ENCODE measurements around the gene WFIKKN2. TPM values are rescaled to one million over a fixed set of nuclear protein-coding genes. Genes with fewer than 3 reads are reported as not detected.

The WFIKKN2 gene
- total RNA-seq, 2 experiments from 2014 or later = not detected

DNA sequence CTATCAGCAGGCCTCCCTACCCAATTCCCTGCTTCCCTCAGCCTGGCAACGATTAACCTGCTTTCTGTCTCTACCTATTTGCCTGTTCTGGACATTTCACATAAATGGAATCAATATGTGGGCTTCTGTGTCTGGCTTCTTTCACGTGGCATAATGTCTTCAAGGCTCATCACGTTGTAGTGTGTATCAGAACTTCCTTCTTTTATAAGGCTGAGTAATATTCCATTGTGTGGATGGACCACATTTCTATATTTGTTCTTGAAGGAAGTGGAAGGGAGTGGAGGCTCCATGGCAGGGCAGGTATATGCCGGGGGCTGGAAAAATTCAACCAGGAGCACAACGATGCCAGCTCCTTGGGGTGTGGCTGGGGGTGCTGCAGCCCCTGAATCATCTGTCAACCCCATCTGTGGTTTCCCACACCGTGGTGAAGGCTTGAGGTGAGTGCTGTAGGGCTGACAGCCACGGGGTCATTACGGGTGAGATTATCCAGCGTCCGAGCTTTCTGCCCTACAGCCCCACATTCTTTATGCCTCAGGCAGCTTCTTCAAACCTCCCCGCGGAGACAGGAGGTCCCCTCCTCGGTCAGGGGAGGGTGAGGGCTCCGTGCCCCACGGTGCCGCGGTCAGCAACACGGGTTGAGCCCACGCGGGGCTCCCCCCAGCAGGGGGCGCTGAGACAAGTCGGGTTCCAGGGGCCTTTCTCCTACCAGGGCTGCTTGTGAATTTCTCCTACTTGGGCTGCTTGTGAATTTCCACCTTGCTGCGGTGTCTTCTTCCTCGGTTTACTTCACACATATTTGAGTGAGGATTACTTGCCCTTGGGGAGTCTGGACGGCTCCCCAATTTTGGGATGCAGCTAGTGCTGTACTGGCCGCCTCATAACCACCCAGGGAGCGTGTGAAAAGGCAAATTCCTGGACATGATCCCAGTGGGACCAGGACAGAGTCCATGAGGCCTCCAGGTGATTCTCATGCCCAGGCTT lies 18.3 kb upstream of the WFIKKN2 start:
- Histone ChIP-seq H3K27ac (ENCODE audit: low read depth, low read length, poor library complexity, severe bottlenecking) (no peak overlapping the region), H3K9me3 (ENCODE audit: low read length) (no peaks in the 10 kb centered on the region), H3K4me3 (ENCODE audit: low read depth, low read length, poor library complexity, severe bottlenecking) (no peak overlapping the region), H3K4me1 (ENCODE audit: insufficient read depth, low read length, poor library complexity, severe bottlenecking) (no peaks in the 10 kb centered on the region), H3K36me3 (ENCODE audit: insufficient read depth, low read length) (no peaks in the 10 kb centered on the region), H4K20me1 (ENCODE audit: insufficient read depth, low read length) (no peaks in the 10 kb centered on the region), H3K9me2 (ENCODE audit: insufficient read depth, low read length) (no peaks in the 10 kb centered on the region), H3K79me2 (ENCODE audit: insufficient read depth, low read depth, low read length) (no peaks in the 10 kb centered on the region), H2AFZ (ENCODE audit: low read length) (no peak overlapping the region), H3K4me2 (ENCODE audit: low read length) (no peak overlapping the region)
- TF ChIP-seq EZH2phosphoT487 (IDR thresholded peaks at IDR 0.05; ENCODE audit: borderline replicate concordance, low read depth, low read length) = no peak
- TF ChIP-seq, protein P1, sequence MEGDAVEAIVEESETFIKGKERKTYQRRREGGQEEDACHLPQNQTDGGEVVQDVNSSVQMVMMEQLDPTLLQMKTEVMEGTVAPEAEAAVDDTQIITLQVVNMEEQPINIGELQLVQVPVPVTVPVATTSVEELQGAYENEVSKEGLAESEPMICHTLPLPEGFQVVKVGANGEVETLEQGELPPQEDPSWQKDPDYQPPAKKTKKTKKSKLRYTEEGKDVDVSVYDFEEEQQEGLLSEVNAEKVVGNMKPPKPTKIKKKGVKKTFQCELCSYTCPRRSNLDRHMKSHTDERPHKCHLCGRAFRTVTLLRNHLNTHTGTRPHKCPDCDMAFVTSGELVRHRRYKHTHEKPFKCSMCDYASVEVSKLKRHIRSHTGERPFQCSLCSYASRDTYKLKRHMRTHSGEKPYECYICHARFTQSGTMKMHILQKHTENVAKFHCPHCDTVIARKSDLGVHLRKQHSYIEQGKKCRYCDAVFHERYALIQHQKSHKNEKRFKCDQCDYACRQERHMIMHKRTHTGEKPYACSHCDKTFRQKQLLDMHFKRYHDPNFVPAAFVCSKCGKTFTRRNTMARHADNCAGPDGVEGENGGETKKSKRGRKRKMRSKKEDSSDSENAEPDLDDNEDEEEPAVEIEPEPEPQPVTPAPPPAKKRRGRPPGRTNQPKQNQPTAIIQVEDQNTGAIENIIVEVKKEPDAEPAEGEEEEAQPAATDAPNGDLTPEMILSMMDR (conservative IDR thresholded peaks at IDR 0.05; ENCODE audit: low read length) = peak; percentile 86
- ChIA-PET CTCF (ENCODE audit: unreplicated experiment) (no interaction called here), POLR2A (interaction anchor here (0.6 kb wide), 1 partner anchor 347 kb away, joined by 5 read pairs; no protein-coding TSS in a partner anchor)
- BruUV-seq (replicated peaks) = no TSS peak
- intact Hi-C loops (cut with micrococcal nuclease; ENCODE audit: unreplicated experiment) = no loop called here
- peak; percentile 54 for DNase-seq (ENCODE audit: low spot score)

DNA sequence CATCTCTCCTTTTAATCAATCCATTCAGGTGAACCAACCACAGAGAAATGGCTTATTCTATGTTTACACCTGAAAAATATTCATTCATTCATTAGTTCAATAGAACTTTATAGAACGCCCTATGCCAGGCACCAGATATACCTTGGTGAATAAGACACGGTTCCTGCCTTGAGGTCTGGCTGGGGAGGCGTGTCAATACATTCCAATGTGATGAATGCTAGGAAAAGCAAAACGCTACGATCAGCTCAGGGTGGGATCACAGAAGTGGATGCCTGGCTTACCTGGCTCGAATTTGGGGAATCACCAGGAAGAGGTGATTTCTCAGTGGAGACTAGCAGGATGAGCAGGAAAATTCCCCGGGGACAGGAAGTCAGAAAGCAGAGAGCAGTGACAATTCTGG lies 17.5 kb upstream of the WFIKKN2 start:
- Histone ChIP-seq H2AFZ (ENCODE audit: low read length) (no peak overlapping the region), H3K4me2 (ENCODE audit: low read length) (no peak overlapping the region), H3K4me1 (ENCODE audit: insufficient read depth, low read length, poor library complexity, severe bottlenecking) (no peaks in the 10 kb centered on the region), H3K79me2 (ENCODE audit: insufficient read depth, low read depth, low read length) (no peaks in the 10 kb centered on the region), H3K9me2 (ENCODE audit: insufficient read depth, low read length) (no peaks in the 10 kb centered on the region), H3K9me3 (ENCODE audit: low read length) (no peaks in the 10 kb centered on the region), H3K27ac (ENCODE audit: low read depth, low read length, poor library complexity, severe bottlenecking) (no peak overlapping the region), H3K4me3 (ENCODE audit: low read depth, low read length, poor library complexity, severe bottlenecking) (no peak overlapping the region), H3K36me3 (ENCODE audit: insufficient read depth, low read length) (no peaks in the 10 kb centered on the region), H4K20me1 (ENCODE audit: insufficient read depth, low read length) (no peaks in the 10 kb centered on the region)
- TF ChIP-seq EZH2phosphoT487 (IDR thresholded peaks at IDR 0.05; ENCODE audit: borderline replicate concordance, low read depth, low read length) = no peak
- TF ChIP-seq, protein P1 (conservative IDR thresholded peaks at IDR 0.05; ENCODE audit: low read length) = no peak
- intact Hi-C loops (cut with micrococcal nuclease; ENCODE audit: unreplicated experiment) = no loop called here
- ChIA-PET POLR2A (interaction anchor here (0.6 kb wide), 1 partner anchor 346 kb away, joined by 5 read pairs; no protein-coding TSS in a partner anchor), CTCF (ENCODE audit: unreplicated experiment) (no interaction called here)
- no peak for DNase-seq (ENCODE audit: low spot score)
- no TSS peak for BruUV-seq (replicated peaks)

GRCh38 chr17:50818261-50818660 lies 17.1 kb upstream of the WFIKKN2 start:
- H4K20me1 ChIP-seq (ENCODE audit: insufficient read depth, low read length) = no peaks in the 10 kb centered on the region
- no peaks in the 10 kb centered on the region for H3K36me3 ChIP-seq (ENCODE audit: insufficient read depth, low read length)
- no peak overlapping the region for H3K4me2 ChIP-seq (ENCODE audit: low read length)
- H3K79me2 ChIP-seq (ENCODE audit: insufficient read depth, low read depth, low read length) = no peaks in the 10 kb centered on the region
- no peak overlapping the region for H3K27ac ChIP-seq (ENCODE audit: low read depth, low read length, poor library complexity, severe bottlenecking)
- no peak overlapping the region for H3K4me3 ChIP-seq (ENCODE audit: low read depth, low read length, poor library complexity, severe bottlenecking)
- intact Hi-C loops (cut with micrococcal nuclease; ENCODE audit: unreplicated experiment) = no loop called here
- CTCF ChIA-PET (ENCODE audit: unreplicated experiment) = interaction anchor here (0.5 kb wide), 1 partner anchor 33 kb away, joined by 3 read pairs; no protein-coding TSS in a partner anchor
- POLR2A ChIA-PET = interaction anchor here (1.2 kb wide), 1 partner anchor 55 kb away, joined by 4 read pairs; no protein-coding TSS in a partner anchor
- no peak overlapping the region for H2AFZ ChIP-seq (ENCODE audit: low read length)
- TF ChIP-seq, protein P1 (conservative IDR thresholded peaks at IDR 0.05; ENCODE audit: low read length) = no peak
- TF ChIP-seq EZH2phosphoT487 (IDR thresholded peaks at IDR 0.05; ENCODE audit: borderline replicate concordance, low read depth, low read length) = no peak
- no peaks in the 10 kb centered on the region for H3K4me1 ChIP-seq (ENCODE audit: insufficient read depth, low read length, poor library complexity, severe bottlenecking)
- no peaks in the 10 kb centered on the region for H3K9me2 ChIP-seq (ENCODE audit: insufficient read depth, low read length)
- BruUV-seq (replicated peaks) = no TSS peak
- no peaks in the 10 kb centered on the region for H3K9me3 ChIP-seq (ENCODE audit: low read length)
- no peak for DNase-seq (ENCODE audit: low spot score)

All from OCI-LY7 (cell line).